Effector memory CD4-positive, alpha-beta T cell (primary cell): ENCODE measurements around the gene FBRSL1.
A peak's percentile ranks its signal among the peaks of the same experiment; 100 is the strongest.

Experiments
- DNase-seq, 3 donors: peaks; one replicate each; pipeline ENCODE4 v3.0.0-alpha.2; 2020
- H3K27ac ChIP-seq: 2 replicates; pipeline ENCODE4 v1.7.0; 2013; ENCODE audit warnings: mild to moderate bottlenecking, low read length, moderate library complexity; ENCODE audit not compliant: insufficient read depth, poor library complexity, severe bottlenecking
- H3K27me3 ChIP-seq: replicated peaks from 2 replicates; pipeline ENCODE4 v1.7.0; 2013; ENCODE audit warnings: mild to moderate bottlenecking, low read length; ENCODE audit not compliant: insufficient read depth, control insufficient read depth, poor library complexity, severe bottlenecking
- H3K36me3 ChIP-seq: 2 replicates; pipeline ENCODE4 v1.7.0; 2013; ENCODE audit warnings: mild to moderate bottlenecking, low read length, moderate library complexity; ENCODE audit not compliant: control insufficient read depth, insufficient read depth
- H3K4me1 ChIP-seq: 2 replicates; pipeline ENCODE4 v1.7.0; 2013; ENCODE audit warnings: low read length, mild to moderate bottlenecking; ENCODE audit not compliant: control insufficient read depth, insufficient read depth, poor library complexity, severe bottlenecking
- H3K4me3 ChIP-seq: 2 replicates; pipeline ENCODE4 v1.7.0; 2013; ENCODE audit warnings: low read length, low read depth, mild to moderate bottlenecking; ENCODE audit not compliant: insufficient read depth, poor library complexity, severe bottlenecking
- H3K9me3 ChIP-seq: 2 replicates; pipeline ENCODE4 v1.7.0; 2013; ENCODE audit warnings: mild to moderate bottlenecking, low read length, moderate library complexity; ENCODE audit not compliant: control insufficient read depth

The FBRSL1 gene

GRCh38 chr12:132495629-132496357, 5.8 kb downstream of the FBRSL1 start:
- Histone ChIP-seq H3K4me1 (peaks cover 70% of the 10 kb centered on the region), H3K27ac (no peak overlapping the region)

GRCh38 chr12:132496358-132496669, 6.4 kb downstream of the FBRSL1 start:
- no peak for DNase-seq
- H3K27me3 ChIP-seq, result no peaks in the 10 kb centered on the region
- peaks cover 70% of the 10 kb centered on the region for H3K4me1 ChIP-seq
- H3K4me3 ChIP-seq, result no peak overlapping the region
- no peaks in the 10 kb centered on the region for H3K36me3 ChIP-seq
- no peaks in the 10 kb centered on the region for H3K9me3 ChIP-seq
- no peak overlapping the region for H3K27ac ChIP-seq

More at GRCh38 chr12:132495629-132496357, 5.8 kb downstream of the FBRSL1 start:
- H3K27me3 ChIP-seq, result no peaks in the 10 kb centered on the region
- H3K9me3 ChIP-seq, result no peaks in the 10 kb centered on the region
- H3K36me3 ChIP-seq, result no peaks in the 10 kb centered on the region
- DNase-seq, result no peak
- no peak overlapping the region for H3K4me3 ChIP-seq

DNA sequence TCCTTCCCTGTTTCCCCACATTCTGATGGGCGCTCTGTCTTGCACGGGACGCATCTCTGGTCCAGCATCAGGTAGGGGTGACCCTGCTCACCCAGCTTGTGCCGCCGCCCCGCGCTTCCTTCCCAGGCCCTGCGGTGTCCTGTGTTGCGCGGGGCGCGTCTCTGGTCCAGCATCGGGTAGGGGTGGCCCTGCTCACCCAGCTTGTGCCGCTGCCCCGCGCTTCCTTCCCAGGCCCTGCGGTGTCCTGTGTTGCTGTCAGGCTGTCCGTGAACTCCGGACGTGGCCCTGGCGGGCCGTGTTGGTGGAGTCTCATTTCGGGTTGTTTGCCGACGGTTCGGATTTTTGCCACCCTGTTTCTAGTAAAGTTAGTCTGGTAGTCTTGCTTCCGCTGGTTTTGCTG, 6.8 kb downstream of the FBRSL1 start:
- H3K4me1 ChIP-seq, result peaks cover 69% of the 10 kb centered on the region
- H3K4me3 ChIP-seq, result no peak overlapping the region

GRCh38 chr12:132497514-132498405, 7.8 kb downstream of the FBRSL1 start:
- no peak for DNase-seq
- H3K27ac ChIP-seq, result no peak overlapping the region
- peaks cover 59% of the 10 kb centered on the region for H3K4me1 ChIP-seq
- H3K27me3 ChIP-seq, result no peaks in the 10 kb centered on the region
- H3K4me3 ChIP-seq, result no peak overlapping the region
- H3K9me3 ChIP-seq, result no peaks in the 10 kb centered on the region
- H3K36me3 ChIP-seq, result no peaks in the 10 kb centered on the region

More for the DNA sequence above, 6.8 kb downstream of the FBRSL1 start:
- DNase-seq, result no peak
- H3K9me3 ChIP-seq, result no peaks in the 10 kb centered on the region
- no peaks in the 10 kb centered on the region for H3K36me3 ChIP-seq
- no peaks in the 10 kb centered on the region for H3K27me3 ChIP-seq
- H3K27ac ChIP-seq, result no peak overlapping the region

DNA sequence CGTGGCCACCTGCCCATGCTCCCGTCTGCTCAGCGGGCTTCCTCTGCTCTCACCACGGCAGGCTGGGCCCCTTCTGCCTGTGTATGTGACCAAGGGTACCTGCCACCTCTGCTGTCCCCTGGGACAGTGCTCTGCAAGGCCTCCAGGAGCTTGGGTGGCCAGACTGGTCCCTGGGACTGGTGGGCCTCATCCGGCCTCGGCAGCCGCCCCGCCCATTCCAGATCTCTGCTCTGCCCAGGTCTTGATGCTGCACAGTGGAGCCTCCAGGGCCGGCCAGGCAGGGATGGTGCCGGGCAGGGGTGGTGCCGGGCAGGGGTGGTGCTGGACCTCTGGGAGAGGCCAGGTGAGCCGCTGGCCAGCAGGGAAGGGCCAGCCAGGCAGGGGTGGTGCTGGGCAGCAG, 9.0 kb downstream of the FBRSL1 start:
- no peak for DNase-seq
- H3K36me3 ChIP-seq, result no peaks in the 10 kb centered on the region
- no peak overlapping the region for H3K4me3 ChIP-seq
- H3K9me3 ChIP-seq, result no peaks in the 10 kb centered on the region
- no peak overlapping the region for H3K27ac ChIP-seq
- peaks cover 57% of the 10 kb centered on the region for H3K4me1 ChIP-seq
- no peaks in the 10 kb centered on the region for H3K27me3 ChIP-seq

GRCh38 chr12:132500142-132500855, 10.3 kb downstream of the FBRSL1 start:
- no peak overlapping the region for H3K4me3 ChIP-seq
- no peak overlapping the region for H3K27ac ChIP-seq
- no peaks in the 10 kb centered on the region for H3K27me3 ChIP-seq
- H3K4me1 ChIP-seq, result peaks cover 60% of the 10 kb centered on the region
- no peaks in the 10 kb centered on the region for H3K36me3 ChIP-seq
- no peaks in the 10 kb centered on the region for H3K9me3 ChIP-seq
- DNase-seq, result no peak

DNA sequence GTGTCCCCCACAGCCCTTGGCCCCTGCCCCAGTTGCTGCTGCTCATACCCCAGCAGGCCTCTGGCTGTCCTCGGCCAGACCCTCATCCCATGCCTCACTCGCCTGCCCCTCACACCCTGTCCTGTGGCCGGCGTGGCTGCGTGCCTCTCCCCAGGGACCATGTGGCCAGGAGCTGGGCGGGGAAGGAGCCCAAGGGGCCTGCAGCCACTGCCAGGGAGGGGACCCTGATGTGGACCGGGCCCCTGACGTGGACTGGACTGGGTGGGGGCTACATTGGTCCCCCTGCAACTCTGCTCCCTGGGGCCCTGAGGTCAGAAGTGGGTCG, 10.9 kb downstream of the FBRSL1 start:
- no peak for DNase-seq
- Histone ChIP-seq H3K4me3 (no peak overlapping the region), H3K9me3 (no peaks in the 10 kb centered on the region), H3K36me3 (no peaks in the 10 kb centered on the region), H3K27me3 (no peaks in the 10 kb centered on the region), H3K27ac (no peak overlapping the region), H3K4me1 (peaks cover 60% of the 10 kb centered on the region)

DNA sequence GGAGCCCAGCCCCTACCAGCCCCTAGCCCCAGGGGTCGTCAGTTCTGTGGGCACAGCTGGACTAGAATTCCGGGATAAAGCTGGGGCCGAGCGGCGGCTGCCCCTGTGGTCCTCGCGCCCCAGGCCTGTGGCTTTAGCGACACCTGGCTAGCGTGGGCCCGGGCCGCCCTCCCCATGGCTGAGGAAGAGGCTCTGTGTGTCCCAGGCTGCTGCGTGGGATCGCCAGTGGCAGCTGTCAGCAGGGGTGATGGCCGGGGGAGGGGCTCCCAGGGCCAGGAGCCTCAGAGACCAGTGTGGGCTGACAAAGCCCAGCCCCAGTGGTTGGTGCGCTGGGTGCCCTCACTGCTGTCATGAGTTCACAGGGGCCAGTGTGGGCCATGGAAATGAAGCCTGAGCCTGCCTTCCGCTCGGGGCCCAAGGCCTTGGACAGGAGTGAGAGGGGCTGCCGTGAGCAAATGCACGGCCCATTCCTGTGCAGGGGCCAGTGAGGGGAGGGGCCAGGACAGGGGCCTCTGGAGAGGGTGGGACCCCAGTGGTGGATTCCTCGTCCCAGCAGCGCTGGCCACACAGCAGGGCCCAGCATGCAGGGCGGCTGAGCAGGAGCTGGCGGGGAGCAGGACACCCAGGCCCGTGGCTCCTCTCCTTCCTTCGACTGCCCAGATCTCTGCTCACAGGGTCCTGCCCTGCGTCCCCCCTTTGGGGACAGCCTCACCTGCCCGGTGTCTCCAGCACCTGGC, 11.4 kb downstream of the FBRSL1 start:
- peak overlapping the region; percentile 16 for H3K27ac ChIP-seq
- H3K36me3 ChIP-seq, result no peaks in the 10 kb centered on the region
- H3K27me3 ChIP-seq, result no peaks in the 10 kb centered on the region
- H3K4me1 ChIP-seq, result peaks cover 63% of the 10 kb centered on the region
- H3K4me3 ChIP-seq, result no peak overlapping the region
- H3K9me3 ChIP-seq, result no peaks in the 10 kb centered on the region
- DNase-seq, result no peak

DNA sequence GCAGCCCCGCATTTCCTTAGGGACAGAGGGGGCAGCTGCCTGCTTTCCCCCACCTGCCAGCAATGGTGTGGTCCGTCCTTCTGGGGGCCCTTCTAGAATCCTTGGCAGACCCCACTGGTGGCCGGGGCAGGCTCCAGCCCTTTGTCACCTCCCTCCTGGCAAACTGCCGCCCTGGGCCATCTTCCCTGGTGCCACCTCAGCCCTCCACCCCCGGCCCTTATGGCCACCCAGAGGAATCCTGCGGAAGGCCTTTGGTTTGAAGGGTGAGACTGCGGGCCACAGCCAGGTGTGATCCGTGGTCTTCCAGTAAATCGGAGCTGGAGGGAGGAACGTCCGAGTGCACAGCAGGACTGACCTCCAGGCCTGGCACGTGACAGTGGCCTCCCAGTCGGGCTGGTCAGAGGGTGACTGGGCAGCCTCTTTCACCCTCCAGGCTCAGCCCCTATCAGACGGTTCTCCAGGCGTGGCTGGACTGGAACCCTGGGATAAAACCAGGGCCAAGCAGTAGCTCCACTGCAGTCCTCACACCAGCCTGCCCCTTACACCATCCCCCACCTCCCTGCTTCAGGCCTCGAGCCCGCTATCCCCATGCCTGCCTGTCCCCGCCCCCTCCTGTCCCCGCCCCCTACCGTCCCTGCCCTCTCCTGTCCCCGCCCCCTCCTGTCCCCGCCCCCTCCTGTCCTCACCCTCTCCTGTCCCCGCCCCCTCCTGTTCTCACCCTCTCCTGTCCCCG, 12.4 kb downstream of the FBRSL1 start:
- no peaks in the 10 kb centered on the region for H3K36me3 ChIP-seq
- no peak for DNase-seq
- H3K4me1 ChIP-seq, result peaks cover 67% of the 10 kb centered on the region
- H3K9me3 ChIP-seq, result no peaks in the 10 kb centered on the region
- peak overlapping the region; percentile 16 for H3K27ac ChIP-seq
- no peaks in the 10 kb centered on the region for H3K27me3 ChIP-seq
- H3K4me3 ChIP-seq, result no peak overlapping the region
